Endothelial cell of umbilical vein (primary cell): ENCODE data around the gene STK10. TPM values are rescaled to one million over a fixed set of nuclear protein-coding genes. Genes with fewer than 3 reads are reported as not detected.
A peak's percentile ranks its signal among the peaks of the same experiment; 100 is the strongest.

ENCODE experiments used
- BruUV-seq: library from RNA; stranded (reverse); fragments of 400-500 nt; replicated peaks from 2 replicates; lab custom pipeline; 2021; lab: Mats Ljungman, UMichigan
- CTCF ChIA-PET: fragments of 300-600, 350-600 bp; sonication (Branson Sonifier 250); formaldehyde crosslinking; loops from one replicate; lab custom pipeline; 2021; ENCODE audit warnings: antibody characterized with exemption, inconsistent platforms; lab: Charles Lee
- POLR2A ChIA-PET: fragments of 300-600, 350-600 bp; sonication (Branson Sonifier 250); formaldehyde crosslinking; loops from one replicate; lab custom pipeline; 2021; ENCODE audit warnings: antibody characterized with exemption, inconsistent platforms; lab: Charles Lee
- DNase-seq: peaks from one replicate; pipeline ENCODE4 v3.0.0-alpha.2; 2011; ENCODE audit warnings: low read depth, low spot score
- FAIRE-seq: peaks from 2 replicates; lab custom pipeline; 2011; peaks lifted over from hg19 to GRCh38; lab: Jason Lieb, UNC
- H2AFZ ChIP-seq: 2 replicates; pipeline ENCODE4 v1.6.0; 2012; ENCODE audit warnings: low read depth, low read length, control low read depth, inconsistent platforms
- H3K27ac ChIP-seq: 2 replicates; pipeline ENCODE4 v1.5.1; 2011; ENCODE audit warnings: low read depth, mild to moderate bottlenecking, control low read depth, low read length, moderate library complexity; ENCODE audit not compliant: insufficient read depth
- H3K27me3 ChIP-seq, 2 experiments: 2 replicates each; pipeline versions ENCODE4 v1.6.0 to v1.6.1; 2011; ENCODE audit warnings: low read length in 2 of 2, mixed read lengths in 1 of 2; ENCODE audit not compliant: control insufficient read depth in 2 of 2, insufficient read depth in 2 of 2
- H3K36me3 ChIP-seq, 2 experiments: 2 replicates in 1 of 2; 3 replicates in 1 of 2; pipeline ENCODE4 v1.5.1; 2011; ENCODE audit warnings: low read length in 2 of 2, mild to moderate bottlenecking in 1 of 2, moderate library complexity in 1 of 2; ENCODE audit not compliant: control insufficient read depth in 2 of 2, insufficient read depth in 2 of 2; ENCODE audit errors: extremely low read depth in 1 of 2
- H3K4me1 ChIP-seq: 3 replicates; pipeline ENCODE4 v1.5.1; 2011; ENCODE audit warnings: mild to moderate bottlenecking, low read length; ENCODE audit not compliant: control insufficient read depth, insufficient read depth; ENCODE audit errors: extremely low read depth
- H3K4me2 ChIP-seq: 2 replicates; pipeline ENCODE4 v1.6.1; 2011; ENCODE audit warnings: low read length, control low read depth, mixed read lengths; ENCODE audit not compliant: insufficient read depth
- H3K4me3 ChIP-seq, 3 experiments: fragments of 200-600 bp in 1 of 3; sonication (generic), shearing (Covaris generic) in 1 of 3; replicated peaks in 1 of 3; 2 replicates each; pipeline ENCODE4 v1.5.1; 2011 to 2016; ENCODE audit warnings: control low read depth in 3 of 3, low read length in 3 of 3, mild to moderate bottlenecking in 2 of 3, inconsistent platforms in 1 of 3, low read depth in 1 of 3, moderate library complexity in 1 of 3; ENCODE audit not compliant: insufficient read depth in 1 of 3
- H3K79me2 ChIP-seq: 2 replicates; pipeline ENCODE4 v1.6.0; 2012; ENCODE audit warnings: low read length, inconsistent platforms; ENCODE audit not compliant: control insufficient read depth, insufficient read depth
- H3K9ac ChIP-seq: replicated peaks from 2 replicates; pipeline ENCODE3; 2011; ENCODE audit warnings: low read length, control low read depth; ENCODE audit not compliant: insufficient read depth; ENCODE audit errors: extremely low read depth
- H3K9me1 ChIP-seq: replicated peaks from 3 replicates; pipeline ENCODE4 v1.6.0; 2011; ENCODE audit warnings: mild to moderate bottlenecking, low read length; ENCODE audit not compliant: control insufficient read depth, insufficient read depth; ENCODE audit errors: extremely low read depth
- H3K9me3 ChIP-seq: replicated peaks from 2 replicates; pipeline ENCODE4 v1.5.1; 2012; ENCODE audit warnings: low read length, inconsistent platforms; ENCODE audit not compliant: control insufficient read depth, insufficient read depth
- H4K20me1 ChIP-seq: replicated peaks from 2 replicates; pipeline ENCODE3; 2011; ENCODE audit warnings: mild to moderate bottlenecking, low read length; ENCODE audit not compliant: control insufficient read depth, insufficient read depth; ENCODE audit errors: extremely low read depth
- EZH2 ChIP-seq: IDR thresholded peaks from 2 replicates; pipeline ENCODE4 v1.6.1; 2012; ENCODE audit warnings: borderline replicate concordance, low read depth, mild to moderate bottlenecking, moderate library complexity, low read length, inconsistent platforms; ENCODE audit not compliant: severe bottlenecking
- FOS ChIP-seq: IDR thresholded peaks from 2 replicates; pipeline ENCODE4 v1.6.1; 2011; ENCODE audit warnings: mild to moderate bottlenecking, low read length, moderate library complexity, borderline replicate concordance; ENCODE audit not compliant: insufficient read depth
- GATA2 ChIP-seq: IDR thresholded peaks from 2 replicates; pipeline ENCODE4 v1.7.0; 2011; ENCODE audit warnings: low read depth, mild to moderate bottlenecking, moderate library complexity, mixed read lengths, low read length; ENCODE audit not compliant: insufficient read length, insufficient read depth
- JUN ChIP-seq: IDR thresholded peaks from 2 replicates; pipeline ENCODE4 v1.6.1; 2011; ENCODE audit warnings: borderline replicate concordance, low read depth; ENCODE audit not compliant: insufficient read length, insufficient read depth
- MYC ChIP-seq: IDR thresholded peaks from one replicate; pipeline ENCODE4 v1.6.1; 2011; ENCODE audit warnings: mild to moderate bottlenecking, low read depth, low read length
- POLR2A ChIP-seq: IDR thresholded peaks from 2 replicates; pipeline ENCODE4 v1.6.1; 2012; ENCODE audit warnings: low read depth, mild to moderate bottlenecking, control low read depth, low read length
- POLR2AphosphoS5 ChIP-seq: IDR thresholded peaks from 2 replicates; pipeline ENCODE4 v1.6.1; 2012; ENCODE audit warnings: low read depth, mild to moderate bottlenecking, control low read depth, low read length, moderate library complexity; ENCODE audit not compliant: insufficient read depth
- dilution Hi-C: fragments of 300-500 bp; cut with MboI; formaldehyde crosslinking; loops from one replicate; pipeline ENCODE4 v1.15.0; 2019; ENCODE audit warnings: low sequenced_read_pairs; ENCODE audit not compliant: extremely low pct_ligation_motif_present
- intact Hi-C: fragments of 100-400 bp; cut with micrococcal nuclease; formaldehyde crosslinking; loops from one replicate; pipeline ENCODE4 v1.10.0; 2022
- polyA plus RNA-seq, 4 experiments: library from polyadenylated mRNA; depleted of rRNA in 3 of 4; stranded (reverse) in 3 of 4; unstranded in 1 of 4; fragments of >200 nt; gene quantifications; 2 replicates each; pipeline versions ENCODE4 v1.2.1 to v1.2.3, GENCODE V29; 2011 to 2012; ENCODE audit warnings: missing spikeins in 1 of 4
- total RNA-seq: library from RNA; stranded (reverse); gene quantifications from 2 replicates; pipeline ENCODE4 v1.2.3, GENCODE V29; 2021
- TF ChIP-seq, protein P1 (sequence below), 2 donors: IDR thresholded peaks; 1 replicate in 1 of 2; 2 replicates in 1 of 2; pipeline ENCODE4 v1.5.1; 2011; ENCODE audit warnings: low read length in 2 of 2, mild to moderate bottlenecking in 2 of 2, moderate library complexity in 2 of 2, control low read depth in 1 of 2, inconsistent platforms in 1 of 2, low read depth in 1 of 2; ENCODE audit not compliant: insufficient read depth in 1 of 2; ENCODE audit errors: extremely low read depth in 1 of 2
- TF ChIP-seq, protein P2 (sequence below): IDR thresholded peaks from 2 replicates; pipeline ENCODE4 v1.6.1; 2011; ENCODE audit not compliant: insufficient read depth, insufficient read length

STK10 gene
- total and polyA plus RNA-seq, 2 donors (not counting 3 experiments of a cell fraction or from before 2014, with no cell fraction given), result 16.9 to 47.2 TPM

DNA sequence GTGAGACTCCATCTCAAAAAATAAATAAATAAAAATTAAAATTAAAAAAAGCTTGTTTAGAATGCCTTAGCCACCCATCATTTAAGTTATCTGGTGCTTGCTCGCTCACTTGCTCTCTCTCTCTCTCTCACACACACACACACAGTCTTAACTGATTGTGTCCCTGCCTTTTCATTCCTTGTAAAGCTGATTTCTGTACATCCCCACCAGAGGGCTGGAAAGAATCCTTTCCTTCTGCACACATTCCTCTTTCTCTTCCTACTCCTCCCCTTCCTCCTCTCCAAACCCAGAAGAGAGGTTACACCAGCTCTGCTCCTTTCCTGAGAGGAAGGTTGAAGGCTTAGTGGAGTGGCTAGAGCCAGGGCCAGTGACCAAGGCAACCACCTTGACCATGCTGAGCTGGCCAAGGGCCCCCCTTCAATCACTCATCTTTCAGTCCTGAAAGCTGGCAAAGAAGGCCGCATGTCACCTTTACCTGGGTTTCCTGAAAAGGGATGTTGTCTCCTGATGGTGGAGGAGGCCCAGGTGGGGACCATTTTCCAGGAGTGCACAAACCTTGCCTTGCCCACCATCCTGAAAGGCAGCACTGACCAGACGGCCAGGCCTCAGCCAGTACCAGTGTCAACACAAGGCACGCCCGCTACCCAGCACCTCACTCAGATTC is 25.6 kb downstream of the STK10 start:
- no peak for DNase-seq
- Histone ChIP-seq H3K4me1 (peaks cover under 1% of the 10 kb centered on the region), H2AFZ (no peak overlapping the region), H3K4me3 (no peak overlapping the region), H3K9me1 (no peaks in the 10 kb centered on the region), H3K9ac (no peak overlapping the region), H3K4me2 (no peak overlapping the region), H3K27me3 (no peaks in the 10 kb centered on the region), H3K79me2 (no peaks in the 10 kb centered on the region), H3K27ac (no peak overlapping the region), H3K9me3 (no peaks in the 10 kb centered on the region), H3K36me3 (no peaks in the 10 kb centered on the region), H4K20me1 (no peaks in the 10 kb centered on the region)
- ChIA-PET POLR2A (no interaction called here), CTCF (interaction anchor here (0.6 to 3.5 kb wide), 5 partner anchors 10 to 56 kb away, joined by 3 to 18 read pairs (median 7); partner anchors contain the start of gene STK10)
- TF ChIP-seq FOS, result no peak
- no peak for TF ChIP-seq POLR2AphosphoS5
- dilution Hi-C loops, result no loop called here
- intact Hi-C loops, result loop anchor here (1.0 kb wide), 1 partner anchor 26 kb away; the partner anchor contains the start of gene STK10
- FAIRE-seq, result peak; percentile 49
- BruUV-seq, result no TSS peak

DNA sequence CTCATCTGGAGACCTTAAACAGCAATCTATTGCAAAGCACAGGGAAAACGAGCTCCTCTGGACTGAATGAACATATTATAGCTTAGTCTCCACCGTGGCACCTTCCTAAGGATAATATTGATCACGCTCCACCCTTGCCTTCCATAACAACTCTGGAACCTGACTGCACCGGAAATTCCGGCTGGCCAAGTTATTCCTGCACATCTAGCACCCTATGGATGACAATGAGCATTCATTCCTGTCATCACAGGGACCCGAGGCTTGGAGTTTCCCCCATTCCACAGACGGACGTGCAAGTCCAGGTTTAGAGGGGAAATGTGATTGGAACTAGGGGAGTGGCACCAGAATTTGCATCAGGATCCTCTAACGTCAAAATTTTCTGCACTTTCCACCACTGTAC is 27.5 kb downstream of the STK10 start:
- Histone ChIP-seq H3K9me1 (no peaks in the 10 kb centered on the region), H3K4me1 (peaks cover 15% of the 10 kb centered on the region), H3K79me2 (no peaks in the 10 kb centered on the region), H3K36me3 (no peaks in the 10 kb centered on the region), H3K4me3 (no peak overlapping the region), H3K9me3 (no peaks in the 10 kb centered on the region), H3K27ac (no peak overlapping the region), H4K20me1 (no peaks in the 10 kb centered on the region), H2AFZ (no peak overlapping the region), H3K9ac (no peak overlapping the region), H3K4me2 (no peak overlapping the region), H3K27me3 (no peaks in the 10 kb centered on the region)
- TF ChIP-seq, protein P1, sequence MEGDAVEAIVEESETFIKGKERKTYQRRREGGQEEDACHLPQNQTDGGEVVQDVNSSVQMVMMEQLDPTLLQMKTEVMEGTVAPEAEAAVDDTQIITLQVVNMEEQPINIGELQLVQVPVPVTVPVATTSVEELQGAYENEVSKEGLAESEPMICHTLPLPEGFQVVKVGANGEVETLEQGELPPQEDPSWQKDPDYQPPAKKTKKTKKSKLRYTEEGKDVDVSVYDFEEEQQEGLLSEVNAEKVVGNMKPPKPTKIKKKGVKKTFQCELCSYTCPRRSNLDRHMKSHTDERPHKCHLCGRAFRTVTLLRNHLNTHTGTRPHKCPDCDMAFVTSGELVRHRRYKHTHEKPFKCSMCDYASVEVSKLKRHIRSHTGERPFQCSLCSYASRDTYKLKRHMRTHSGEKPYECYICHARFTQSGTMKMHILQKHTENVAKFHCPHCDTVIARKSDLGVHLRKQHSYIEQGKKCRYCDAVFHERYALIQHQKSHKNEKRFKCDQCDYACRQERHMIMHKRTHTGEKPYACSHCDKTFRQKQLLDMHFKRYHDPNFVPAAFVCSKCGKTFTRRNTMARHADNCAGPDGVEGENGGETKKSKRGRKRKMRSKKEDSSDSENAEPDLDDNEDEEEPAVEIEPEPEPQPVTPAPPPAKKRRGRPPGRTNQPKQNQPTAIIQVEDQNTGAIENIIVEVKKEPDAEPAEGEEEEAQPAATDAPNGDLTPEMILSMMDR (IDR thresholded peaks at IDR 0.05; ENCODE audit: extremely low read depth in 1 of 2, insufficient read depth in 1 of 2, low read depth in 1 of 2, low read length in 2 of 2), result no peak
- TF ChIP-seq, protein P2, sequence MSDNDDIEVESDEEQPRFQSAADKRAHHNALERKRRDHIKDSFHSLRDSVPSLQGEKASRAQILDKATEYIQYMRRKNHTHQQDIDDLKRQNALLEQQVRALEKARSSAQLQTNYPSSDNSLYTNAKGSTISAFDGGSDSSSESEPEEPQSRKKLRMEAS, result no peak
- TF ChIP-seq POLR2A, result no peak
- TF ChIP-seq GATA2, result no peak
- TF ChIP-seq JUN, result no peak
- TF ChIP-seq FOS, result no peak
- TF ChIP-seq POLR2AphosphoS5, result no peak
- TF ChIP-seq EZH2, result no peak
- no peak for TF ChIP-seq MYC
- intact Hi-C loops (no loop called here), dilution Hi-C loops (no loop called here)
- ChIA-PET CTCF (no interaction called here), POLR2A (no interaction called here)
- FAIRE-seq, result no peak
- DNase-seq, result no peak
- no TSS peak for BruUV-seq
